Peyer's patch (tissue), 4 donors: ENCODE data around the gene PSD2. TPM values are rescaled to one million over a fixed set of nuclear protein-coding genes. Genes with fewer than 3 reads are reported as not detected.

ENCODE experiments used
- DNase-seq, 3 donors: peaks; one replicate each; pipeline ENCODE4 v3.0.0-alpha.2; 2017 to 2019
- H3K27ac ChIP-seq, 4 donors: fragments of 200-600 bp; sonication (generic); one replicate each; pipeline ENCODE4 v1.5.1; 2016 to 2019
- H3K27me3 ChIP-seq, 2 donors: fragments of 200-600 bp; sonication (generic); one replicate each; pipeline ENCODE4 v1.5.1; 2019
- H3K36me3 ChIP-seq, 3 donors: fragments of 200-600 bp; sonication (generic); one replicate each; pipeline ENCODE4 v1.5.1; 2016 to 2019
- H3K4me1 ChIP-seq, 4 donors: fragments of 200-600 bp; sonication (generic); one replicate each; pipeline ENCODE4 v1.5.1; 2016 to 2019
- H3K4me3 ChIP-seq, 4 donors: fragments of 200-600 bp; sonication (generic); 1 replicate in 3 of 4; 2 replicates in 1 of 4; pipeline ENCODE4 v1.5.1; 2016 to 2019; ENCODE audit warnings: mild to moderate bottlenecking in 1 of 4
- H3K9me3 ChIP-seq, 4 donors: fragments of 200-600 bp; sonication (generic); one replicate each; pipeline ENCODE4 v1.5.1; 2016 to 2019; ENCODE audit warnings: mild to moderate bottlenecking in 1 of 4
- POLR2A ChIP-seq, 2 donors: fragments of 450-650 bp; IDR thresholded peaks; one replicate each; pipeline ENCODE4 v1.5.1; 2017; ENCODE audit warnings: antibody characterized with exemption in 2 of 2, mild to moderate bottlenecking in 2 of 2, moderate library complexity in 2 of 2
- small RNA-seq, 2 donors: library from RNA; depleted of rRNA; stranded (forward); fragments of <200 nt; gene quantifications; one replicate each; pipeline ENCODE3, GENCODE V24; 2016
- total RNA-seq, 4 donors: library from RNA; depleted of rRNA; stranded (reverse); fragments of >200 nt; gene quantifications; one replicate each; pipeline ENCODE4 v1.1.0, GENCODE V29; 2016
- TF ChIP-seq, protein P1 (sequence below), 6 experiments: fragments of 450-650 bp in 4 of 6; fragments of 200-600 bp in 2 of 6; sonication (generic) in 1 of 6; IDR thresholded peaks; one replicate each; pipeline ENCODE4 v1.5.1; 2017 to 2019; ENCODE audit warnings: antibody characterized with exemption in 6 of 6, mild to moderate bottlenecking in 3 of 6, moderate library complexity in 1 of 6

Gene PSD2
- total RNA-seq, 4 donors from 2014 or later = not detected

DNA sequence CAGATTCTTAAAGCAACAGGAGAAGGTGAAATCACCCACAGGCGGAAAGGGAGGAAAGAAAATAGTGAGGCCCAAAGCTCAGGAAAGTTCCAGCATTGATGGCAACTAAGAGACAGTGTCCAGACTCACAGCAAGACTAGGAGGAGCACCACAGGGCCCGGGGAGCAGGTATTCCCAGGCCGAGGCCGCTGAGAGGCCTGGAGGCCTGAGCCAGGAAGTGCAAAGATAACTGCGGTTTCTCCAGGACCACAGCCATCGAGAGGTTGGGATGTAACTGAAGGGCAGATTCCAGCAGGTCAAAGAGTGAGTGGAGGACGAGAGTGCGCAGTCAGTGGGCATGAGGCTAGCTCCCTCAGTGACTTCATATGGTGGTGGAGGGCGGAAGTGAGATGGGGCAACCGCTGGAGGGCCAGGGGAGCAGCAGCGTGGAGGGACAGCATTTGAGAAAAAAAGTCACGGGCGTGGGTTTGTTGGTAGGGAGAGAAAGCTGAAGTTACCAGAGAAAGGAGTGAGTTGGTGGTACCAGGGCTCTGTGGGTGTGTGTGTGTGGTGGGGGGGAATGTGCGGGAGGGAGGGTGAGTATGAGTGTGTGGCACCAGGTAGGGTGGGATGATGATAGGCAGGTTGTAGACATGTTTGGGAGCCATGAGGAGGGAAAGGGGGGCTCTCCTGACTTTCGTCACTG, 89.7 kb downstream of the PSD2 start:
- Histone ChIP-seq H3K4me3 (no peak overlapping the region), H3K27ac (no peak overlapping the region), H3K27me3 (no peaks in the 10 kb centered on the region), H3K4me1 (no peaks in the 10 kb centered on the region), H3K36me3 (no peaks in the 10 kb centered on the region), H3K9me3 (no peaks in the 10 kb centered on the region)
- no peak for DNase-seq
- no peak for TF ChIP-seq POLR2A (IDR thresholded peaks at IDR 0.05)

DNA sequence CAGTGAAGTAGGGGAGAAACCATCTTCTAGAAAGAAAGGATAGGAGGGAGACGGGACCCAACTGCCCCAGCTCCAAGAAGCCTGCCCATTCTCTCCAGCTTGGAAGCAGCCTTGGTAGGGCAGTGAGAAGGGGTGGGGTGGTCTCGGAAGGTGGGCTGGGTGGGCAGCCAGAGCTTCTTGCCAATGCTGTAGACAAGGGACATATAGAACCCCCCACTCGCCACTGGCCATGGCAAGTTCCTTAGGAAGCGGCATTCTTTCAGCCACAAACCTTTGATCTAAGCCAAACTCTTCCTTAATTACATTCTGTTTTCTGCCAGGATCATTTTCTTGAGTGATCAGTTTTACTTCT, 90.2 kb downstream of the PSD2 start:
- H3K36me3 ChIP-seq = no peaks in the 10 kb centered on the region
- H3K4me3 ChIP-seq = no peak overlapping the region
- H3K27me3 ChIP-seq = no peaks in the 10 kb centered on the region
- H3K27ac ChIP-seq = no peak overlapping the region
- no peak for TF ChIP-seq POLR2A (IDR thresholded peaks at IDR 0.05)
- TF ChIP-seq, protein P1, sequence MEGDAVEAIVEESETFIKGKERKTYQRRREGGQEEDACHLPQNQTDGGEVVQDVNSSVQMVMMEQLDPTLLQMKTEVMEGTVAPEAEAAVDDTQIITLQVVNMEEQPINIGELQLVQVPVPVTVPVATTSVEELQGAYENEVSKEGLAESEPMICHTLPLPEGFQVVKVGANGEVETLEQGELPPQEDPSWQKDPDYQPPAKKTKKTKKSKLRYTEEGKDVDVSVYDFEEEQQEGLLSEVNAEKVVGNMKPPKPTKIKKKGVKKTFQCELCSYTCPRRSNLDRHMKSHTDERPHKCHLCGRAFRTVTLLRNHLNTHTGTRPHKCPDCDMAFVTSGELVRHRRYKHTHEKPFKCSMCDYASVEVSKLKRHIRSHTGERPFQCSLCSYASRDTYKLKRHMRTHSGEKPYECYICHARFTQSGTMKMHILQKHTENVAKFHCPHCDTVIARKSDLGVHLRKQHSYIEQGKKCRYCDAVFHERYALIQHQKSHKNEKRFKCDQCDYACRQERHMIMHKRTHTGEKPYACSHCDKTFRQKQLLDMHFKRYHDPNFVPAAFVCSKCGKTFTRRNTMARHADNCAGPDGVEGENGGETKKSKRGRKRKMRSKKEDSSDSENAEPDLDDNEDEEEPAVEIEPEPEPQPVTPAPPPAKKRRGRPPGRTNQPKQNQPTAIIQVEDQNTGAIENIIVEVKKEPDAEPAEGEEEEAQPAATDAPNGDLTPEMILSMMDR (IDR thresholded peaks at IDR 0.05) = no peak
- no peaks in the 10 kb centered on the region for H3K9me3 ChIP-seq
- no peak for DNase-seq
- H3K4me1 ChIP-seq = no peaks in the 10 kb centered on the region

DNA sequence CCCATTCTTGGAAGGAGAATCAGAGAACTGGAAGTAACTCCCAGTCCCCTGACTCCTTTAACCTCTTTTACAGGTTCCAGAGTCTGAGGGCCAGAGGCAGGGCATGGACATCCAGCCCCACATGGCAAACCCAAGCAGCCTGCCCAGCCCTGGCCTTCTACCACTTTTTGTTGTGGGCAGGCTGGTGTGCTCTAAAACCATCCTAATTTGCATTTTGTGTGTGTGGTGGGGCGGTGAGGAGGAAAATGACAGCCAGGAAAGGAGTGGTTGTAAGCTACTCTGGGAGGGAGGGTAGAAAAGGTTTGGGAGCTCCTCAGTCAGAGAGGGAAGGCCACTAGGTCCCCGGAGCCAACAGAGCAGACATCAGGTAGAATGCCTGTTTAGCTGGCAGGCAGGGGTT, 90.6 kb downstream of the PSD2 start:
- Histone ChIP-seq H3K36me3 (no peaks in the 10 kb centered on the region), H3K27ac (no peak overlapping the region), H3K4me1 (no peaks in the 10 kb centered on the region), H3K27me3 (no peaks in the 10 kb centered on the region), H3K9me3 (no peaks in the 10 kb centered on the region), H3K4me3 (no peak overlapping the region)
- DNase-seq = no peak
- TF ChIP-seq, protein P1 (IDR thresholded peaks at IDR 0.05) = no peak
- TF ChIP-seq POLR2A (IDR thresholded peaks at IDR 0.05) = no peak

DNA sequence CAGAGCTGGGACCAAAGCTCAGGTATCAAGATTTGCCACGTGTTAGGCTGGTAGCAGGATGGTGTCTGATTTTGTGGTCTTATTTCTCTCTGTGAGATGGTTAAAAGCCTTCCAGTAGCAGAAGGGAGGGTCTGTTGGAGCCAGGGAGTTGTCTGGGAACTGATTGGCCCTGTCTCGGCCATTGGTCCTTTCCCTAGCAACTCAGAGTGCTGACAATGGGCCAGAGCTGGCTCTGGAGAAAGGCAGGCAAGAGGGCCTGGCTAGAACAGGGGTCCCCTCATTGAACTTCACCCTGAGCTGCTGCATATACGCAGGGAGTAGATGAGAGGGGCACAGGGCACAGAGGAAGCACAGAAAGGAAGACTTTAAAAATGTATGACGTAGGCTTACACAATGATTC, 92.8 kb downstream of the PSD2 start:
- TF ChIP-seq, protein P1 (IDR thresholded peaks at IDR 0.05) = no peak
- no peak for TF ChIP-seq POLR2A (IDR thresholded peaks at IDR 0.05)

DNA sequence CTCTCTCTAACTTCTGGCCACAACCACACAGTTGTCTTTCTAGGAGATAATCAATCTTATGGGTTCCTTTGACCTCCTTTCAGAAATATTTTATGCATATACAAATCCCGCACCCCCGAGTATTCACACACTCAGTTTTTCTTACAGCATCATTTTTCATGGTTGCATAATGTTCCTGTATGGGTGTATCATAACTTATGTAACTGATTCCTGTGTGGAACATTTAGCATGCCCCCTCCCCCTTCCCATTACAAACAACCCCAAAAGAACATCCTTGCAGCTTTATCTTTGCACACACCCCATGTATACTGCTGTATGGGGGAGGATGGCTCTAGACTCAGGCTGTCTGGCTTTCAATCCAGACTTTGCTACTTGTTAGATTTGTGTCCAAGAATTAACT, 93.8 kb downstream of the PSD2 start:
- H3K9me3 ChIP-seq = no peaks in the 10 kb centered on the region
- no peak overlapping the region for H3K4me3 ChIP-seq
- no peak for DNase-seq
- TF ChIP-seq, protein P1 (IDR thresholded peaks at IDR 0.05) = no peak
- no peak for TF ChIP-seq POLR2A (IDR thresholded peaks at IDR 0.05)
- H3K4me1 ChIP-seq = no peaks in the 10 kb centered on the region
- no peak overlapping the region for H3K27ac ChIP-seq
- no peaks in the 10 kb centered on the region for H3K27me3 ChIP-seq
- no peaks in the 10 kb centered on the region for H3K36me3 ChIP-seq

More for the DNA sequence above, 92.8 kb downstream of the PSD2 start:
- no peaks in the 10 kb centered on the region for H3K4me1 ChIP-seq
- H3K27me3 ChIP-seq = no peaks in the 10 kb centered on the region
- no peaks in the 10 kb centered on the region for H3K36me3 ChIP-seq
- no peak overlapping the region for H3K4me3 ChIP-seq
- no peaks in the 10 kb centered on the region for H3K9me3 ChIP-seq
- H3K27ac ChIP-seq = no peak overlapping the region
- DNase-seq = no peak

DNA sequence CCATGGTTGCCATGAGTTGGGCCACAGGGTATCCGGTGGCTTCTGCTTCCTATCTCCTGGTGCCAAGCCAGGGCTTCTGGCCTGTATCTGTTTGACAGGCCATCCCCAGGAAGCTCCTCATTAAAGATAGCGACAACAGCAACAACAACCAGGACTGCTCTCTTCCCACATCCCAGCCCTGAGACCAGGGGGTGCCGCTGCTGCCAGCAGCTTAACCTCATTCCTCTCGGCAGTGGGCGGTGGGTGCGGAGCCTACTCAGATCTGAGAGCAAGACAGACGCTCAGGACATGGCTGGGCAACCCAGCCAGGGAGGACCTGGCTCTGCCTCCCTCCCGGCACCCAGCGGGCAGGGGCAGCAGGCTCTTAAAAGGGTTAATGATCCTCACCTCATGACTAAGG, 98.3 kb downstream of the PSD2 start:
- Histone ChIP-seq H3K36me3 (no peaks in the 10 kb centered on the region), H3K4me1 (no peaks in the 10 kb centered on the region), H3K27me3 (no peaks in the 10 kb centered on the region), H3K9me3 (no peaks in the 10 kb centered on the region), H3K4me3 (no peak overlapping the region), H3K27ac (no peak overlapping the region)
- no peak for DNase-seq
- TF ChIP-seq, protein P1 (IDR thresholded peaks at IDR 0.05) = no peak

Small RNA genes lying within 50 kb of the gene (small RNA-seq; reads per million reads assigned to genes)
- 0 reads per million in 2 donors for gene AC008667.4

Other genes with a start within 250 kb of the PSD2 start
- 10 to 100 TPM; 60.2 to 87.9 (median 70.2) TPM for gene UBE2D2, start 234.5 kb upstream of the PSD2 start, total RNA-seq
- 10 to 100 TPM; 21.7 to 49.5 (median 30.9) TPM for gene CXXC5, start 147.5 kb upstream of the PSD2 start, total RNA-seq
- under 1 TPM in 1 of 4 donors, not detected in 3; 0.80 TPM for gene NRG2, start 247.5 kb downstream of the PSD2 start, total RNA-seq